Stimulated activated naive CD8-positive, alpha-beta T cell treated with anti-CD3 and anti-CD28 coated beads, Interleukin-15, Interleukin-2, amounts not matched to agents 100 U/mL and 50 U/mL, for 24 hours (primary cell): ENCODE data around the gene EXOC4.
"Not testable (repeated sequence)": the region's sequence is repeated elsewhere in the genome, so short reads cannot be mapped to it uniquely, and the experiment has no call there.

Experiments used
- ATAC-seq: fragments of 150-1000 bp; cut with Tn5 transposase; one replicate; pipeline ENCODE4 v1.10.0; 2021
- DNase-seq: peaks from one replicate; pipeline ENCODE4 v3.0.0; 2021

The EXOC4 gene

GRCh38 chr7:133993547-133993946 is 740.7 kb downstream of the EXOC4 start:
- no peak for ATAC-seq
- DNase-seq: no peak

DNA sequence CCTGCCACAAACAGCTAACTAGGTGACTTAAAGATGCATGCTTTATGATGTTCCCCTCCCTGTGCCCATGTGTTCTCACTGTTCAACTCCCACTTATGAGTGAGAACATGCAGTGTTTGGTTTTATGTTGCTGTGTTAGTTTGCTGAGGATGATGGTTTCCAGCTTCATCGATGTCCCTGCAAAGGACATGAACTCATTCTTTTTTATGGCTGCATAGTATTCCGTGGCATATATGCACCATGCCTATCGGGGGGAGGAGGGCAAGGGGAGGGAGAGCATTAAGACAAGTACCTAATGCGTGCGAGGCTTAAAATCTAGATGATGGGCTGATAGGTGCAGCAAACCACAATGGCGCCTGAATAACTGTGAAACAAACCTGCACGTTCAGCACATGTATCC is 741.2 kb downstream of the EXOC4 start:
- not testable (repeated sequence) for DNase-seq, ATAC-seq

DNA sequence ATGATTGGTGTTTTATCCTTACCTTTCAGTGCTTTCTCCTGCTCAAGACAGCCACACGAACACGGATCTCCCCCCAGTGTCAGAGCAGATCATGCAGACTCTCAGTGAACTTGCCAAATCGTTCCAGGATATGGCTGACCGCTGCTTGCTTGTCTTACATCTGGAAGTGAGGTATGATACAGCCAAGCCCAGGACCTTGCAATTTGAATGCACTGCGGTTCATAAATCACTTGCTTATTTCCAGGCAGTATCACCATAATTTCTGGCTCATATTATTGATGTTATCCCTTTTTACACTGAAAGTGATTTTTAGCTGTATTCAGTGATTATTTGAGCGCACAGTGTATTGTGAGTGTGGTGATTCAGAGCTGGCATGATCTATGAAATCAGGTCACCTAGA is 744.6 kb downstream of the EXOC4 start:
- ATAC-seq (no peak), DNase-seq (no peak)

DNA sequence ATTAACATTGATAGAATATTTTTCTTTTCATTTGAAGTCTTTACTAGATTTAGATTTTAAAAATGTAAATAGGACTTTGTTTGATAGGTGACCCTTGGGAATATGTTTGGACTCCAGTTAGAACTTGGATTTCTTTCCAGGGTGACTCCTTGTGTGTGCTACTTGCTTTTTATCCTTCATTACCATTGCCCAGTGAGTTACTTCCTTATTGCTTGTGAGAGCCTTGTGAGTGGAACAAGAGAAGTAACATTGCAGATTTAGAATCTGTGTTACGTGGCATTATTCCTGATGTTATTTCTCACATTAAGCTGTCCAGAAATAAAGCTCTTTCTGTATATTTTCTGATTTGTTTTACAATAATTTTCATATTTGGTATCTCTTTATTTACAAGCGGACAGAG is 746.3 kb downstream of the EXOC4 start:
- DNase-seq (no peak), ATAC-seq (no peak)

- DNase-seq (no peak), ATAC-seq (no peak)
Observed at GRCh38 chr7:134004829-134005505, 752.1 kb downstream of the EXOC4 start.

DNA sequence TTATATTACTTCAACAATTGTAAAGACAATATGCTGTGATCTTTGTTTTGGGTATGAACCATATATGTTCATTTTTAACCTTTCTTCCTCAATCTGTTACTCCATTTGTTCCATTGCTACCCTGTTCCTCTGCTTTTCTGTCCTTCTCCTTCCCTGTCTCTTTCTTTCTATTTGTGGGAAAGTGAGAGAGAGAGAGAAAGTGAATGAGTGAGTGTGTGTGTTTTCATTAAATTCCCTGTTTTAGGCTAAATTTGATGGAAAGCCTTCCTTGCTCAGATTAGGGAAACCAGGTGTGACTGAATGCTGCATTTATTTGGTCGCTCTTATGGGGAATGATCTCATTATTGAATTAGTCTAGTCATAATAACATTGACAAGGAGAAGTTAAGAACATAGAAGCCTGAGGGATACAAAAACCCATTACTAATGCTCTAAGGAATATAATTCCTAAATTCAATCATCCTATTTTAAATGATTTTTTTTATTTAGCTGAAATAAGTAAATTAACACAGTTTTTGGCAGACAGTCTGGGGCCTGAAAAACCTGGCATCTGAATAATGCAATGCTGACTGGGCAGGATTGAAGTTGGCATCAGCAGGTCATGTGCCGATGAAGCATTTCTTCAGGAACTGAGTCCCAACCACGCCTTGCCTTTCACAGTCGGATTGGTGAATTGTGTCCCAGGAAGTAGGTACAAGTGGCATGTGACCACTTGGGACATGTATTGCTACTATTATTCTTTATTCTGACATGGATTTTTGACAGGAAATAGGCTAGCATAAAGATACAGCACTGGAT is 756.6 kb downstream of the EXOC4 start:
- ATAC-seq: no peak
- DNase-seq: no peak

DNA sequence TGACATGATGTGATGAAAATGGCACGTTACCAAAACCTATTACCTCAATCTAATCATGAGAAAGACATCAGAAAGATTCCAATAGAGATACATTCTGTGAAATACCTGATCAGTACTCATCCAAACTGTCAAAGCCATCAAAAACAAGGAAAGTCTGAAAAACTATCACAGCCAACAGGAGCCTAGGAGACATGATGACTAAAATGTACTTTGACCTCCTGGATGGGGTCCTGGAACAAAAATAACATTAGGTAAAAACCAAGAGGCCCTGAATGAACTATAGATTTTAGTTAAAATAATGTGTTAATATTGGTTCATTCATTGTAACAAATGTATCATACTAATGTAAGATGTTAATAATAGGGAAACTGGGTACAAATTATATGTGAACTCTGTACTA is 760.4 kb downstream of the EXOC4 start:
- DNase-seq (no peak), ATAC-seq (no peak)

DNA sequence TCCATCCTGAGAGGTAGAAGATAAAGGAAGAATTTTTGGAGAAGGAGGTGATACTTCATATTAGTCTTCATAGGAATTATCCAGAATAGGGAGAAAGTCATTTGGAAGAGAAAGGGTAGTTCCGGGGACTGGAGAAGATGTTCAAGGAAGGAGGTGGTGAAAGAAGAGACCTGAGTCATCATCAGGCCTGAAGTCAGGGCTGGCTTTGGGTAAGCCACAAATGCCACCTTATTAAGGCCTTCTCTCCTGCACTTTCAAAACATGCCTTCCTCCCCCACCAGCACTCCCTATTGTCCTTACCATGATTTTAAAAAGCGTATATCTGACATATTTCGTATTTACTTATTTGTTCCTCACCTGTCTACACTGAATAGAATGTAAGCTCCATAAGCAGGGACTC is 762.1 kb downstream of the EXOC4 start:
- DNase-seq (no peak), ATAC-seq (no peak)

- ATAC-seq: no peak
- DNase-seq: peak; percentile 6
Observed at GRCh38 chr7:134016223-134016941, 763.5 kb downstream of the EXOC4 start.

- DNase-seq: no peak
Observed at GRCh38 chr7:134016942-134017303, 764.0 kb downstream of the EXOC4 start.

GRCh38 chr7:134018306-134018705 is 765.4 kb downstream of the EXOC4 start:
- no peak for DNase-seq
- ATAC-seq: no peak

More at GRCh38 chr7:134016942-134017303, 764.0 kb downstream of the EXOC4 start:
- ATAC-seq: no peak

DNA sequence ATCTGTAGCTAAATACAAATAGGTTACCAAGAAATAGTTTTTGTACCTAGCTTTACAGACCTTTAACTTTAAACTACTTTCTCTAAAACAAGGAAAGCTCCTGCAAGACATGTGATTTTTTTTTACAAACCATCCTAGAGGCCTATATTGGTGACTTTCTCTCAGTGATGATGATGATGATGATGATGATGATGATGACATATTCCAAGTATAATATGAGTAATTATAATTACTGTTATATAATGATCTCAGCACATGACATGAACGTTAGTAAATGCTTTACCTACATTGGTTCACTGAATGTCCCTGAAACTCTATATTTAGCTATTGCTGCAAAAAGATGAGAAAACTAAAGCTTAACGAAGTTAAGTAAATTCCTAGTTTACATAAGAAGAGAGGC is 766.4 kb downstream of the EXOC4 start:
- ATAC-seq: no peak
- DNase-seq: no peak

GRCh38 chr7:134021836-134022235 is 769.0 kb downstream of the EXOC4 start:
- no peak for DNase-seq
- no peak for ATAC-seq

DNA sequence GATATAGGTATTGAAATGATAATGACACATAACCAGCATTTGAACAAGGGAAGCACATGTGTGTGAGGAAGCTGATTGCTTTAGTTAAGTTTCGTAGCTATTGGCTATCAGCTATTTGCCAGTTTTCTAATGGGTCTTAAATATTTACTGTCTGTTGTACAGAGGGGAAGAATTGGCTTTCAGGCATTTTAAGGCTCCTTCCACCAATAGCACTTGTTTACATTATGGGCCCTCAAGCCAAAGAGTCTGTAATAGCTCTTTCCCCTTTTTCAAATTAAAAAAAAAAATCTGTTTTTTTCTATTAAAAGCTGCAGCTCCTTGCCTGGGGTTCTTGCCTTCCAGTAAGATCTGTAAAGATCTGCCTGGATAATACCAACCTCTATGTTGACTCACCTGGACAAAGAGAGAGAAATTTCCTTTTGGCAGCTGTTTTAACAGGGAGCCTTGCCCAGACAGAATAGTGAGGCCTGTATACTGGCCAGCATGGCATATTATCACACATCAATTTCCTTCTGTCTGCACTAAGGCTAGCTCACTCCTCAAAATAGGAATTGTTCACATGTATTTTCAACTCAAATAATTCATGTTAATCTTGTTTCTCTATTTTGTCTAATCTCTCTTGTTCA is 769.5 kb downstream of the EXOC4 start:
- ATAC-seq (no peak), DNase-seq (no peak)

- ATAC-seq (no peak), DNase-seq (no peak)
Observed at GRCh38 chr7:134024739-134025138, 771.9 kb downstream of the EXOC4 start.

DNA sequence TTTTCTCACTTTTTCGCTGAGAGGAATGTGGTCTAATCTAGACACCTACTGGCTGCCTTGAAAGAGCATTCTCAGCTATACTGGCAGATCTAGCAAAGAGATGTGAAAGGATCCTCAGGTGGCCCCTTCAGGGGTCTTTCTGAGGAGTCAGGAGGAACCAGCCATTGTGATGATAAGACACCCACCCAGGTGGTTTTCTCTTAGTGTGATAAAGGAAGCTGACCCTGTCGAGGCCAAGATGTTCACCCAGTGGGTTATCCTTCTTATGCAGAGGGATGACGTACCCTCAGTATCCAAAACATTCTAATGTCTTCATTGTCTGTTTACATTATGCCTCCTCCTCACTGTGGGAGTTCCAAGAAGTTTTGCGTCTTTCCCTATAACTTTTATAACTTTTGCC is 776.0 kb downstream of the EXOC4 start:
- DNase-seq (no peak), ATAC-seq (no peak)

- ATAC-seq (no peak), DNase-seq (no peak)
Observed at GRCh38 chr7:134029743-134030142, 776.9 kb downstream of the EXOC4 start.

GRCh38 chr7:134030460-134030865 is 777.6 kb downstream of the EXOC4 start:
- no peak for ATAC-seq
- no peak for DNase-seq

GRCh38 chr7:134031835-134032617 is 779.1 kb downstream of the EXOC4 start:
- DNase-seq: no peak
- ATAC-seq: no peak

DNA sequence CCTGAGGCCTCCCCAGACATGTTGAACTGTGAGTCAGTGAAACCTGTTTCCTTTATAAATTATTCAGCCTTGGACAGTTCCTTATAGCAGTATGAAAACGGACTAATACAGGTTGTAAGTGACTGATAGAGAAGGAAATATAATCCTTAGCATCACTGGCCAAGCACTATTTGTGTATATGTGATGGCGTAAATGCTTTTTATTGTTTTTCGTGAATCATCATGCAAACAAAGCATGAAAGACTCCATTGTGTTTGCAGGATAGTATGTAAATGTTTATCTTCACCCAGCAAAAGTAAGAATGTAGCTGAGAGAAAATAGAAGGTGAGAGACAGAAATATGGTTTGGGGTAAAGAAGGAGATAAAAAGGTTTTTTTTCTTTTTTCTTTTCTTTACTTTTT is 781.8 kb downstream of the EXOC4 start:
- no peak for DNase-seq
- no peak for ATAC-seq

DNA sequence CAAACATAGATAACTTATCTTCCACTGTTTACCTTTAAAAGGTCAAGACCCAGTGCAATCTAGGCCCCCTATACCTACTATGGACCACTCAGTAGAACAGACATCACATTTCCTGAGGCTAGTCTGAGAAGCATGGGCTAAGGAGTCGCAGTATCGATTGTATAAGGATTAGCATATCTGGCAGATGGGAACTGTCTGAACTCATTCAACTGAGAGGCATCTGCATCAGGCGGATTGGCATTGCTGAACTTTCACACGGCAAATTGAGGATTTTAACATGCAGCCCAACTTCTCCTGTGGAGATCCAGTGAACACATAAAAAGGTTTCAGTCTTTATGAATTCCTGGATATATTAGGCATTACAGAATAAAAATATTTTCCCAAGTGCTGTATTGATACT is 785.1 kb downstream of the EXOC4 start:
- no peak for DNase-seq
- ATAC-seq: no peak

DNA sequence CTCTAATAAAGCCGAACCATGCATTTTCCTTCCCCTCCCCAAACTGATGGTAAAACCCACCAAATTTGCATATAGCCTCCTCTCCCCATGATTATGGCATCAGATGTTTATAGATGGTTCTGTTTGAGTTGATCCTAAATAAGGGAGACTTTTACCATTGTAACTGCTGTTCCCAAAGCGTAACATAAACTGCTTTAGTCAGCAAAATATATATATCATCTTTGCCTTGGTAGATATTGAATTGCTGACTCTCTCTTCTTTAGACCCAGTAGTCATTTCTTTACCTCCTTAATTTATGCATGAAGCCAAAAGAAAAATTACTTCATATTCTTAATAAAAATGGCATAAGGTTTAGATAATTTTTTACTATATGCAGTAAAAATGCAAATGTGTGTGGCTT is 788.1 kb downstream of the EXOC4 start:
- no peak for DNase-seq
- no peak for ATAC-seq
